ENCODE results near the gene ADAR.

- TF ChIP-seq POLR2A (IDR thresholded peaks at IDR 0.05; ENCODE audit: extremely low read depth, insufficient read length) (no peak), CTCF (IDR thresholded peaks at IDR 0.05; ENCODE audit: low read depth, low read length) (no peak), MAX (IDR thresholded peaks at IDR 0.05; ENCODE audit: low read depth, low read length) (no peak)
Measured at GRCh38 chr1:154583773-154584172, 24.2 kb downstream of the ADAR start.

Data from NB4 (cell line).